OCI-LY1 (cell line): ENCODE measurements around the gene PLXNA3.

ENCODE experiments used
- H2AFZ ChIP-seq: fragments of 200-600 bp; sonication (generic), shearing (Covaris generic); 2 replicates; pipeline ENCODE4 v1.6.0; 2014; ENCODE audit warnings: antibody characterized with exemption, mild to moderate bottlenecking, low read length
- H3F3A ChIP-seq: fragments of 200-600 bp; sonication (generic), shearing (Covaris generic); 2 replicates; pipeline ENCODE4 v1.6.0; 2014; ENCODE audit warnings: mild to moderate bottlenecking, antibody characterized with exemption, low read length, moderate library complexity; ENCODE audit not compliant: insufficient read depth
- H3K27ac ChIP-seq: fragments of 200-600 bp; sonication (generic); 2 replicates; pipeline ENCODE4 v1.5.1; 2014; ENCODE audit warnings: low read length, mixed run types, mild to moderate bottlenecking, low read depth; ENCODE audit not compliant: poor library complexity, severe bottlenecking
- H3K27me3 ChIP-seq: fragments of 200-600 bp; sonication (generic); 2 replicates; pipeline ENCODE4 v1.6.0; 2014; ENCODE audit warnings: antibody characterized with exemption, mild to moderate bottlenecking, low read length, moderate library complexity; ENCODE audit not compliant: insufficient read depth
- H3K36me3 ChIP-seq: fragments of 200-600 bp; sonication (generic); 2 replicates; pipeline ENCODE4 v1.6.1; 2014; ENCODE audit warnings: mild to moderate bottlenecking, antibody characterized with exemption, low read length, moderate library complexity, mixed read lengths; ENCODE audit not compliant: insufficient read depth
- H3K4me1 ChIP-seq: fragments of 200-600 bp; sonication (generic); 2 replicates; pipeline ENCODE4 v1.5.1; 2014; ENCODE audit warnings: mild to moderate bottlenecking, low read length, moderate library complexity; ENCODE audit not compliant: insufficient read depth, severe bottlenecking
- H3K4me2 ChIP-seq: fragments of 200-600 bp; sonication (generic), shearing (Covaris generic); 2 replicates; pipeline ENCODE4 v1.6.1; 2014; ENCODE audit warnings: low read length
- H3K4me3 ChIP-seq: fragments of 200-600 bp; sonication (generic); 2 replicates; pipeline ENCODE4 v1.5.1; 2014; ENCODE audit warnings: low read length, low read depth, mild to moderate bottlenecking, mixed read lengths; ENCODE audit not compliant: poor library complexity, severe bottlenecking
- H3K79me2 ChIP-seq: fragments of 200-600 bp; shearing (Covaris generic); 2 replicates; pipeline ENCODE4 v1.6.1; 2016; ENCODE audit warnings: mixed run types, low read length, mixed read lengths; ENCODE audit not compliant: insufficient read depth
- H3K9ac ChIP-seq: fragments of 200-600 bp; sonication (generic), shearing (Covaris generic); 2 replicates; pipeline ENCODE4 v1.6.1; 2014; ENCODE audit warnings: mild to moderate bottlenecking, low read length, mixed read lengths
- H3K9me2 ChIP-seq: fragments of 200-600 bp; sonication (generic), shearing (Covaris generic); 2 replicates; pipeline ENCODE4 v1.6.1; 2014; ENCODE audit warnings: low read depth, mild to moderate bottlenecking, low read length, mixed read lengths
- H3K9me3 ChIP-seq: fragments of 200-600 bp; shearing (Covaris generic); 2 replicates; pipeline ENCODE4 v1.6.1; 2014; ENCODE audit warnings: low read length, mixed read lengths
- H4K20me1 ChIP-seq: fragments of 200-600 bp; sonication (generic), shearing (Covaris generic); 2 replicates; pipeline ENCODE4 v1.6.0; 2016; ENCODE audit warnings: mild to moderate bottlenecking, low read length; ENCODE audit not compliant: insufficient read depth
- EZH2 ChIP-seq: fragments of 200-600 bp; sonication (generic), shearing (Covaris generic); IDR thresholded peaks from 2 replicates; pipeline ENCODE4 v1.8.0; 2017; ENCODE audit warnings: borderline replicate concordance, mixed run types, mild to moderate bottlenecking, antibody characterized with exemption, low read length, moderate library complexity, mixed read lengths
- TF ChIP-seq, protein P1 (sequence below): fragments of 200-600 bp; sonication (generic), shearing (Covaris generic); IDR thresholded peaks from 2 replicates; pipeline ENCODE4 v1.5.1; 2017; ENCODE audit warnings: mild to moderate bottlenecking, antibody characterized with exemption, low read length, moderate library complexity, mixed read lengths

The PLXNA3 gene

DNA sequence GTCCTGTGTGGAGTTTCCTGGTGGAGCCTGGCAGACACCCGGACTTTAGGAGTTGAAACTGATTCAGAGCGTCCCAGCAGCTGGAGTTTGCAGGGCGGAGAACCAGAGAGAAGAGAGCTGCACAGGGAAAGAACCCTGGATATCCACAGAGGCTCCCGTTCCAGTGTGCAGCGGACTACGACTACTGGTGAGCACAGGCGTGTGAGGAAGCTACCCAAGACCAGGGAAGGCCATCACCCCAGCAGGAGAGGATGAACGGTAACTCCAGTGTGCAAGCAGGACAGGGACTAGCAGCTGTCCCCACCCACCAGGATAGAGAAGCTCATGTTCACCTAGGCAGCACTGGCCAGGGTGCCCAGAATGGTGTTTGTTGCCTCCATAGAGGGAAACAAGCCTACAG lies 18.7 kb downstream of the PLXNA3 start:
- Histone ChIP-seq H4K20me1 (no peaks in the 10 kb centered on the region), H3K27ac (no peak overlapping the region), H3K9me2 (no peaks in the 10 kb centered on the region), H2AFZ (no peak overlapping the region), H3K4me1 (peaks cover 23% of the 10 kb centered on the region), H3K79me2 (no peaks in the 10 kb centered on the region), H3K27me3 (no peaks in the 10 kb centered on the region), H3K36me3 (no peaks in the 10 kb centered on the region), H3K9ac (no peak overlapping the region), H3K4me3 (no peak overlapping the region), H3F3A (no peaks in the 10 kb centered on the region), H3K4me2 (no peak overlapping the region), H3K9me3 (no peaks in the 10 kb centered on the region)
- TF ChIP-seq, protein P1, sequence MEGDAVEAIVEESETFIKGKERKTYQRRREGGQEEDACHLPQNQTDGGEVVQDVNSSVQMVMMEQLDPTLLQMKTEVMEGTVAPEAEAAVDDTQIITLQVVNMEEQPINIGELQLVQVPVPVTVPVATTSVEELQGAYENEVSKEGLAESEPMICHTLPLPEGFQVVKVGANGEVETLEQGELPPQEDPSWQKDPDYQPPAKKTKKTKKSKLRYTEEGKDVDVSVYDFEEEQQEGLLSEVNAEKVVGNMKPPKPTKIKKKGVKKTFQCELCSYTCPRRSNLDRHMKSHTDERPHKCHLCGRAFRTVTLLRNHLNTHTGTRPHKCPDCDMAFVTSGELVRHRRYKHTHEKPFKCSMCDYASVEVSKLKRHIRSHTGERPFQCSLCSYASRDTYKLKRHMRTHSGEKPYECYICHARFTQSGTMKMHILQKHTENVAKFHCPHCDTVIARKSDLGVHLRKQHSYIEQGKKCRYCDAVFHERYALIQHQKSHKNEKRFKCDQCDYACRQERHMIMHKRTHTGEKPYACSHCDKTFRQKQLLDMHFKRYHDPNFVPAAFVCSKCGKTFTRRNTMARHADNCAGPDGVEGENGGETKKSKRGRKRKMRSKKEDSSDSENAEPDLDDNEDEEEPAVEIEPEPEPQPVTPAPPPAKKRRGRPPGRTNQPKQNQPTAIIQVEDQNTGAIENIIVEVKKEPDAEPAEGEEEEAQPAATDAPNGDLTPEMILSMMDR: no peak
- TF ChIP-seq EZH2: no peak

DNA sequence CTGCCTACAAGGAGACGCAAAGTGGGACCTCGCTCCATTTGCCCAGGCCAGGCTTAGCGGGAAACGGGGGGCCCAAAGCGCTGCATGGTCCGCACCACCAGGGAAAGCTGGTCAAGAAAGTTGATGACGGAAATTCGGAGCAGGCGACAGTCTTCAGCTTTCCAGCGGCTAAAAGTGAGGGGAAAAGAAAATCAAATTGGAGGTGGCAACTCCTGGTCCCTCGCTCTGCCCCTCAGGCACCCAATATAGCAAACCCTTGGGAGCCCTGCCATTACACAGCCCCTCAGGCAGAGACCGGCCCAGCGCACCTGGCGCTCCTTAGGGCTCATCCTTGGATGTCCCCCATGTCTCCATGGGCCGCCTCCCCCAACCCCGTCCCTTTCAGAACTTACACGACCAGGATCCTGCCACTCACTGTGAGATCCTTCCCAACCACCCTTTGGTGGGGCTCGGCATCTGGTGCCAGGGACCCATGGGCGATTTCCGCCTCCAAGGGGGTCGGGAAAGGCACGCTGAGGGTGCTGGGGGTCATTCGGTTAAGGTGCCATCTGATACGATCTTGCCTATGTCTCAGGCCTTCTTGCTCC lies 19.9 kb downstream of the PLXNA3 start:
- peak overlapping the region; percentile 72 for H3K9ac ChIP-seq
- TF ChIP-seq EZH2: no peak
- TF ChIP-seq, protein P1: no peak

DNA sequence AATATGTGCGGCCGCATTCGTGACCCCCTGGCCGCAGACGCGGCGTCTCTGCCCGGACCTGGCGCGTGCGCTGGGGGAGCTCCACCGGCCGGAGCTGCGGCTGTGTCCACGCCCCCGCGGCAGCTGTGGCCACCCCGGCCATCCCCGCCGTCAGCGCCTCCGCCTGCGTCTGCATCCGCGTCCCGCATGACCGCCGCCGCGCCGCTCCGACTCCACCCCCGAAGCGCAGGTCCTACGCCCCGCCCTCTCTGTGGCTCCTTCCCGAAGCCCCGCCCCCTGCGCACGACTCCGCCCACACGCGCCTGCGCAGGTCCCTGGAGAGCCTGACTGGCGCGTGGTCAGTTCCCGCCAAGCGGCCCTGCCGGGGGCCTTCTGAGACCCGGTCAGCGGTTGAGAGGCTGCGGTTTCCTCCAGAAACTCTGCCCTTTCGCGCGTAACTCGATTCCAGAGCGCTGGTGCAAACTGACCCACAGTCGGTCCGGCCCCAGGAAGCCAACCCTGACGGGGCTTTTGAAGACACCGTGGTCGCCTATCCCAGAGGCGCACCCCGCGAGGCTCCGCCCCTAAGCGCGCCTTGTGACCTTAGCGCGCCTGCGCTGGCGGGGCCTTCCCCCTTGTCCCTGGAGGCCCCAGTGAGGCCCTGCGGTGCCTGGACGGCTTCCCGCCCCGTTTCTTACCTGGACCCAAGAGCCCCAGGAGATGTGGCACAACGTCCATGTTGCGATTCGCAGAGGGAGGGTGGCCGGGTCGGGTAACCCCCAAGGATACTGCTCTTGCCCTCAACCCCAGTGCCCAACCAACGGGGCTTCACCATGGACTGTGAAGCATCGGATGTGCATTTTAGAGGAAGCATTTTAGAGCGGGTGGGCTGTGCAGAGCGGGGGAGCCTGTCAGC lies 20.9 kb downstream of the PLXNA3 start, which contains the start of gene LAGE3:
Gene LAGE3, minus strand, starts transcription at position 554 of the 895 bp plus-strand sequence. Its CDS starts 366 bp downstream, at position 188.
- peak within 1 kb of the TSS; percentile 87 for H3K27ac ChIP-seq

More for the DNA sequence above, 19.9 kb downstream of the PLXNA3 start:
- Histone ChIP-seq H4K20me1 (no peaks in the 10 kb centered on the region), H3K9me3 (no peaks in the 10 kb centered on the region), H2AFZ (no peak overlapping the region), H3K4me1 (peaks cover 35% of the 10 kb centered on the region), H3K79me2 (no peaks in the 10 kb centered on the region), H3K36me3 (no peaks in the 10 kb centered on the region), H3K4me3 (peak overlapping the region; percentile 76), H3F3A (no peaks in the 10 kb centered on the region), H3K27me3 (no peaks in the 10 kb centered on the region), H3K4me2 (peak overlapping the region; percentile 86), H3K27ac (no peak overlapping the region), H3K9me2 (no peaks in the 10 kb centered on the region)

More for the DNA sequence above, 20.9 kb downstream of the PLXNA3 start, which contains the start of gene LAGE3:
- peak within 1 kb of the TSS; percentile 72 for H3K9ac ChIP-seq
- H3K9me3 ChIP-seq: no peaks in the 10 kb centered on the region
- no peaks in the 10 kb centered on the region for H3K27me3 ChIP-seq
- no peak within 1 kb of the TSS for H2AFZ ChIP-seq
- peaks cover 8% of the 10 kb centered on the region; the same call in 1 of the 2 replicates for H3K36me3 ChIP-seq
- H3K4me1 ChIP-seq: peaks cover 43% of the 10 kb centered on the region
- no peaks in the 10 kb centered on the region for H4K20me1 ChIP-seq
- no peaks in the 10 kb centered on the region for H3K9me2 ChIP-seq
- H3K4me2 ChIP-seq: peak within 1 kb of the TSS; percentile 86
- no peaks in the 10 kb centered on the region for H3F3A ChIP-seq
- no peaks in the 10 kb centered on the region for H3K79me2 ChIP-seq
- TF ChIP-seq EZH2: no peak
- TF ChIP-seq, protein P1: no peak
- H3K4me3 ChIP-seq: peak within 1 kb of the TSS; percentile 76
